PC-3 (cell line): ENCODE results near the gene CLIC5.
"Not testable (repeated sequence)": the region's sequence is repeated elsewhere in the genome, so short reads cannot be mapped to it uniquely, and the experiment has no call there.

ENCODE experiments used
- EZH2 ChIP-seq: fragments of 300-600 bp; sonication (generic); IDR thresholded peaks from one replicate; pipeline ENCODE4 v1.6.1; 2017; ENCODE audit warnings: antibody characterized with exemption, mild to moderate bottlenecking, low read length; ENCODE audit not compliant: unreplicated experiment
- TF ChIP-seq, protein P1 (sequence below): fragments of 300-600 bp; sonication (generic); conservative IDR thresholded peaks from 2 replicates; pipeline ENCODE4 v1.5.1; 2017; ENCODE audit warnings: antibody characterized with exemption, low read depth, mild to moderate bottlenecking, low read length

- TF ChIP-seq, protein P1, sequence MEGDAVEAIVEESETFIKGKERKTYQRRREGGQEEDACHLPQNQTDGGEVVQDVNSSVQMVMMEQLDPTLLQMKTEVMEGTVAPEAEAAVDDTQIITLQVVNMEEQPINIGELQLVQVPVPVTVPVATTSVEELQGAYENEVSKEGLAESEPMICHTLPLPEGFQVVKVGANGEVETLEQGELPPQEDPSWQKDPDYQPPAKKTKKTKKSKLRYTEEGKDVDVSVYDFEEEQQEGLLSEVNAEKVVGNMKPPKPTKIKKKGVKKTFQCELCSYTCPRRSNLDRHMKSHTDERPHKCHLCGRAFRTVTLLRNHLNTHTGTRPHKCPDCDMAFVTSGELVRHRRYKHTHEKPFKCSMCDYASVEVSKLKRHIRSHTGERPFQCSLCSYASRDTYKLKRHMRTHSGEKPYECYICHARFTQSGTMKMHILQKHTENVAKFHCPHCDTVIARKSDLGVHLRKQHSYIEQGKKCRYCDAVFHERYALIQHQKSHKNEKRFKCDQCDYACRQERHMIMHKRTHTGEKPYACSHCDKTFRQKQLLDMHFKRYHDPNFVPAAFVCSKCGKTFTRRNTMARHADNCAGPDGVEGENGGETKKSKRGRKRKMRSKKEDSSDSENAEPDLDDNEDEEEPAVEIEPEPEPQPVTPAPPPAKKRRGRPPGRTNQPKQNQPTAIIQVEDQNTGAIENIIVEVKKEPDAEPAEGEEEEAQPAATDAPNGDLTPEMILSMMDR, result peak; percentile 24; the same call in 1 of the 2 replicates
- not testable (repeated sequence) for TF ChIP-seq EZH2
Measured at GRCh38 chr6:45926423-45926822, 89.2 kb downstream of the CLIC5 start.
